IMR-90 (cell line): Measurements from ENCODE around the gene ZNF439. TPM values are rescaled to one million over a fixed set of nuclear protein-coding genes. Genes with fewer than 3 reads are reported as not detected.
"Not testable (repeated sequence)": the region's sequence is repeated elsewhere in the genome, so short reads cannot be mapped to it uniquely, and the experiment has no call there.

Experiments used
- ATAC-seq: fragments of 200-7000 bp; cut with Tn5 transposase; 2 replicates; pipeline ENCODE4 v1.9.1; 2020; ENCODE audit warnings: low read depth, mild to moderate bottlenecking, moderate library complexity
- BruUV-seq: library from RNA; stranded (reverse); fragments of 400-500 nt; replicated peaks from 2 replicates; lab custom pipeline; 2021; lab: Mats Ljungman, UMichigan
- CTCF ChIA-PET: fragments of 300-600 bp; formaldehyde crosslinking; extraction: SDS; loops from one replicate; lab custom pipeline; 2021; ENCODE audit warnings: antibody characterized with exemption; lab: Yijun Ruan, JAX
- POLR2A ChIA-PET: fragments of 300-600 bp; sonication (Branson Sonifier 250); formaldehyde crosslinking; loops from one replicate; lab custom pipeline; 2022; ENCODE audit warnings: antibody characterized with exemption; ENCODE audit not compliant: unreplicated experiment; lab: Charles Lee
- DNase-seq: peaks from one replicate; pipeline ENCODE4 v3.0.0; 2013
- H2AFZ ChIP-seq: replicated peaks from 2 replicates; pipeline ENCODE3; 2013; ENCODE audit warnings: low read length, mild to moderate bottlenecking; ENCODE audit not compliant: poor library complexity
- H2AK5ac ChIP-seq: 2 replicates; pipeline ENCODE4 v1.6.1; 2013; ENCODE audit warnings: low read depth, low read length, inconsistent platforms
- H2AK9ac ChIP-seq: replicated peaks from 2 replicates; pipeline ENCODE3; 2013; ENCODE audit warnings: mild to moderate bottlenecking, low read depth, low read length, moderate library complexity; ENCODE audit not compliant: poor library complexity
- H2BK120ac ChIP-seq: 2 replicates; pipeline ENCODE4 v1.6.1; 2013; ENCODE audit warnings: low read depth, low read length, inconsistent platforms
- H2BK15ac ChIP-seq: 3 replicates; pipeline ENCODE4 v1.6.1; 2013; ENCODE audit warnings: low read depth, low read length, inconsistent platforms
- H2BK20ac ChIP-seq: 2 replicates; pipeline ENCODE4 v1.6.1; 2013; ENCODE audit warnings: low read depth, mild to moderate bottlenecking, inconsistent platforms, low read length, moderate library complexity
- H2BK5ac ChIP-seq: 2 replicates; pipeline ENCODE4 v1.6.1; 2013; ENCODE audit warnings: mild to moderate bottlenecking, low read depth, low read length, inconsistent platforms; ENCODE audit not compliant: poor library complexity, severe bottlenecking
- H3K14ac ChIP-seq: replicated peaks from 2 replicates; pipeline ENCODE4 v1.6.1; 2013; ENCODE audit warnings: low read depth, low read length, inconsistent platforms
- H3K18ac ChIP-seq: 2 replicates; pipeline ENCODE4 v1.6.1; 2013; ENCODE audit warnings: low read depth, low read length, control low read depth
- H3K23ac ChIP-seq: 2 replicates; pipeline ENCODE4 v1.6.1; 2013; ENCODE audit warnings: low read depth, low read length, inconsistent platforms
- H3K27ac ChIP-seq: 2 replicates; pipeline ENCODE4 v1.5.1; 2013; ENCODE audit warnings: mild to moderate bottlenecking, control low read depth, low read length; ENCODE audit not compliant: insufficient read depth
- H3K27me3 ChIP-seq: 2 replicates; pipeline ENCODE4 v1.6.1; 2013; ENCODE audit warnings: low read length; ENCODE audit not compliant: control insufficient read depth, insufficient read depth
- H3K36me3 ChIP-seq: 2 replicates; pipeline ENCODE4 v1.6.1; 2013; ENCODE audit warnings: low read length, mixed read lengths; ENCODE audit not compliant: control insufficient read depth, insufficient read depth
- H3K4ac ChIP-seq: 2 replicates; pipeline ENCODE4 v1.6.1; 2013; ENCODE audit warnings: low read depth, low read length, inconsistent platforms
- H3K4me1 ChIP-seq: 2 replicates; pipeline ENCODE4 v1.6.1; 2013; ENCODE audit warnings: low read length, mixed read lengths; ENCODE audit not compliant: control insufficient read depth, insufficient read depth
- H3K4me2 ChIP-seq: 2 replicates; pipeline ENCODE4 v1.6.1; 2013; ENCODE audit warnings: low read depth, mild to moderate bottlenecking, control low read depth, low read length, moderate library complexity
- H3K4me3 ChIP-seq: 2 replicates; pipeline ENCODE4 v1.5.1; 2013; ENCODE audit warnings: low read depth, mild to moderate bottlenecking, control low read depth, low read length, moderate library complexity; ENCODE audit not compliant: insufficient read depth
- H3K56ac ChIP-seq: 2 replicates; pipeline ENCODE4 v1.6.1; 2013; ENCODE audit warnings: low read length, inconsistent platforms; ENCODE audit not compliant: insufficient read depth; ENCODE audit errors: extremely low read depth
- H3K79me1 ChIP-seq, 2 experiments: 2 replicates each; pipeline ENCODE4 v1.6.1; 2013; ENCODE audit warnings: low read length in 2 of 2, inconsistent platforms in 1 of 2, low read depth in 1 of 2
- H3K9ac ChIP-seq: 2 replicates; pipeline ENCODE4 v1.6.1; 2013; ENCODE audit warnings: low read depth, low read length, control low read depth
- H3K9me1 ChIP-seq: 2 replicates; pipeline ENCODE4 v1.6.1; 2013; ENCODE audit warnings: low read length, inconsistent platforms; ENCODE audit not compliant: insufficient read depth
- H3K9me3 ChIP-seq: 2 replicates; pipeline ENCODE4 v1.6.1; 2013; ENCODE audit warnings: low read length; ENCODE audit not compliant: control insufficient read depth, insufficient read depth
- H4K20me1 ChIP-seq: 2 replicates; pipeline ENCODE4 v1.6.1; 2013; ENCODE audit warnings: low read length, inconsistent platforms; ENCODE audit not compliant: insufficient read depth
- H4K5ac ChIP-seq: 2 replicates; pipeline ENCODE4 v1.6.1; 2013; ENCODE audit warnings: mild to moderate bottlenecking, low read depth, low read length, control low read depth
- H4K8ac ChIP-seq, 2 experiments: 2 replicates each; pipeline ENCODE4 v1.6.1; 2013; ENCODE audit warnings: low read depth in 2 of 2, low read length in 2 of 2, control low read depth in 1 of 2, inconsistent platforms in 1 of 2
- H4K91ac ChIP-seq: 2 replicates; pipeline ENCODE4 v1.6.1; 2013; ENCODE audit warnings: low read depth, low read length, inconsistent platforms; ENCODE audit not compliant: insufficient read depth
- whole genome bisulfite sequencing, 2 experiments: methylation state at CpG; one replicate each; pipeline versions ENCODE4 v1.1.5 to v1.1.7; 2013; ENCODE audit warnings: missing lambda C conversion rate in 2 of 2; ENCODE audit not compliant: insufficient read length in 1 of 2; ENCODE audit errors: extremely low coverage in 2 of 2; 5-methylcytosine and 5-hydroxymethylcytosine counted together
- dilution Hi-C: fragments of 300-500 bp; cut with HindIII; formaldehyde crosslinking; loops from one replicate; pipeline ENCODE4 v1.14.3; 2018; ENCODE audit warnings: low sequenced_read_pairs; ENCODE audit not compliant: unreplicated experiment
- in situ Hi-C: fragments of 300-500 bp; cut with MboI; formaldehyde crosslinking; loops from 3 replicates; pipeline ENCODE4 v1.14.3; 2019; ENCODE audit warnings: low sequenced_read_pairs, inconsistent platforms, mixed read lengths
- intact Hi-C: fragments of 100-400 bp; cut with micrococcal nuclease; formaldehyde crosslinking; loops from 2 replicates; pipeline ENCODE4 v1.10.0; 2022
- polyA plus RNA-seq, 3 experiments: library from polyadenylated mRNA; depleted of rRNA; stranded (reverse); fragments of >200 nt; gene quantifications; 2 replicates each; pipeline ENCODE4 v1.2.3, GENCODE V29; 2012; ENCODE audit warnings: low replicate concordance in 1 of 3
- total RNA-seq: library from RNA; depleted of rRNA; stranded (reverse); fragments of >200 nt; gene quantifications from 2 replicates; pipeline ENCODE4 v1.2.3, GENCODE V29; 2012

ZNF439 gene
- total and polyA plus RNA-seq, 2 of the 4 experiments (the other 2 are of a cell fraction): 4.8 to 8.4 TPM

DNA sequence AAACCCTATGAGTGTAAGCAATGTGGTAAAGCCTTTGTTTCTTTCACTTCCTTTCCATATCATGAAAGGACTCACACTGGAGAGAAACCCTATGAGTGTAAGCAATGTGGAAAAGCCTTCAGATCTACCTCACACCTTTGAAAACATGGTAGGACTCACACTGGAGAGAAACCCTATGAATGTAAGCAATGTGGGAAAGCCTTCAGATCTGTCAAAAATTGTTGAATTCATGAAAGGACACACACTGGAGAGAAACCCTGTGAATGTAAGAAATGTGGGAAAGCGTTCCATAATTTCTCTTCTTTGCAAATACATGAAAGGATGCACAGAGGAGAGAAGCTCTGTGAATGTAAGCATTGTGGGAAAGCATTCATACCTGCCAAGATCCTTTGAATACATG lies 63.4 kb downstream of the ZNF439 start:
- H3K9me1 ChIP-seq, H3K4me2 ChIP-seq, dilution Hi-C loops, H2BK20ac ChIP-seq, H3K79me1 ChIP-seq, ATAC-seq, BruUV-seq, H4K5ac ChIP-seq, H2BK5ac ChIP-seq, H3K4ac ChIP-seq, H3K4me1 ChIP-seq, H3K27me3 ChIP-seq, H4K91ac ChIP-seq, H3K27ac ChIP-seq, H3K4me3 ChIP-seq, POLR2A ChIA-PET, intact Hi-C loops, H3K18ac ChIP-seq, CTCF ChIA-PET, in situ Hi-C loops, DNase-seq, H2AK9ac ChIP-seq, H3K9ac ChIP-seq, H2BK120ac ChIP-seq, H2BK15ac ChIP-seq, H2AFZ ChIP-seq, H3K23ac ChIP-seq, H2AK5ac ChIP-seq, H3K14ac ChIP-seq, H3K36me3 ChIP-seq, H4K20me1 ChIP-seq, H4K8ac ChIP-seq, H3K56ac ChIP-seq: not testable (repeated sequence)
- no CpG with 5 or more reads among the region's 1 CpG for WGBS, 2 experiments
- peaks cover 43% of the 10 kb centered on the region for H3K9me3 ChIP-seq

DNA sequence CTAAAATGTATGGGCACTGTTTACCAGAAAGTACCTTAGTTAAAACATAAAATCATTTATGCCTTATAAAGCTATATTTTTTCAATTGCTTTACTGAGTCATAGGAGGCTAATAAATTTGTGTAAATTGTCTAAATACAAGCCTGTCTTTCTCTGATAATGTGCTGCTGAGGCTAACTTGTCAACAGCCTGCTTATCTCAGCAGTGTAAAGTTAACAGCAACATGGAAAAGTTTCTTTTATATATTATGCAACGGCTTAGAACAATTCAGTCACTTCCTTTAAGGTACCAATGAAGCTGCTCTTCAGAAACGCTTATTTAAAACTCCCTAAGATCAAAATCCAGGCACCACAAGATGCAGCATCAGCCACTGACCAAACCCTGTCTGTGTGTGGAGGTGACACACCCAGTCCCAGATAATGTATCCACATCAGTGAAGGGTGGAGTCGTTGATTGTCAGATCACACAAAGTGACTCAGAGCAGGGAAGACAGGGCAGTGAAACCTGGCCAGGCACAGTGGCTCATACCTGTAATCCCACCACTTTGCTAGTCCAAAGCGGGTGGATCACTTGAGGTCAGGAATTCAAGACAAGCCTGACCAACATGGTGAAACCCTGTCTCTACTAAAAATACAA lies 66.0 kb downstream of the ZNF439 start:
- H3K4me3 ChIP-seq, BruUV-seq, H2BK20ac ChIP-seq: not testable (repeated sequence)

More for the DNA sequence above, 66.0 kb downstream of the ZNF439 start:
- H3K27ac ChIP-seq, H3K9me1 ChIP-seq, H4K8ac ChIP-seq, H4K5ac ChIP-seq, H2BK5ac ChIP-seq, intact Hi-C loops, H2BK120ac ChIP-seq, in situ Hi-C loops, DNase-seq, H3K4ac ChIP-seq, ATAC-seq, H3K9ac ChIP-seq, H4K20me1 ChIP-seq, H3K79me1 ChIP-seq, H2BK15ac ChIP-seq, H2AFZ ChIP-seq, POLR2A ChIA-PET, H3K14ac ChIP-seq, dilution Hi-C loops, H3K23ac ChIP-seq, H3K4me1 ChIP-seq, H3K4me2 ChIP-seq, H3K36me3 ChIP-seq, H4K91ac ChIP-seq, CTCF ChIA-PET, H3K56ac ChIP-seq, H3K18ac ChIP-seq, H2AK9ac ChIP-seq, H2AK5ac ChIP-seq, H3K27me3 ChIP-seq: not testable (repeated sequence)
- WGBS, 2 experiments: no CpG with 5 or more reads among the region's 4 CpGs
- peaks cover 48% of the 10 kb centered on the region for H3K9me3 ChIP-seq
